ENCODE results near the gene PPFIBP1. TPM values are rescaled to one million over a fixed set of nuclear protein-coding genes. Genes with fewer than 3 reads are reported as not detected.

PPFIBP1 gene
- total RNA-seq, 3 donors from 2014 or later (not counting 1 experiment from before 2014, with no cell fraction given) = 0.73 to 1.6 (median 1.4) TPM

- Histone ChIP-seq H3K4me1 (ENCODE audit: control insufficient read depth, insufficient read depth, low read length) (no peaks in the 10 kb centered on the region), H3K27ac (ENCODE audit: low read length) (no peak overlapping the region), H3K4me3 (ENCODE audit: low read length) (no peak overlapping the region), H3K27me3 (ENCODE audit: control insufficient read depth, insufficient read depth, low read length) (no peaks in the 10 kb centered on the region), H3K36me3 (ENCODE audit: control insufficient read depth, insufficient read depth, low read length) (no peaks in the 10 kb centered on the region), H3K9me3 (ENCODE audit: control insufficient read depth, insufficient read depth, low read length) (no peaks in the 10 kb centered on the region)
- Mint-ChIP-seq H3K27ac (no peak overlapping the region), H3K9me3 (no peaks in the 10 kb centered on the region), H3K36me3 (no peaks in the 10 kb centered on the region), H3K27me3 (ENCODE audit: low read depth in 2 of 2) (peaks cover 6 to 11% of the 10 kb centered on the region in 2 donors), H3K4me1 (no peaks in the 10 kb centered on the region), H3K4me3 (no peak overlapping the region)
- TF ChIP-seq CTCF (IDR thresholded peaks at IDR 0.05) = no peak
- intact Hi-C loops (cut with micrococcal nuclease) = no loop called here
- DNase-seq (no peak), ATAC-seq (no peak)
These were observed 91.4 kb downstream of the PPFIBP1 start for GRCh38 chr12:27615331-27615891.

DNA sequence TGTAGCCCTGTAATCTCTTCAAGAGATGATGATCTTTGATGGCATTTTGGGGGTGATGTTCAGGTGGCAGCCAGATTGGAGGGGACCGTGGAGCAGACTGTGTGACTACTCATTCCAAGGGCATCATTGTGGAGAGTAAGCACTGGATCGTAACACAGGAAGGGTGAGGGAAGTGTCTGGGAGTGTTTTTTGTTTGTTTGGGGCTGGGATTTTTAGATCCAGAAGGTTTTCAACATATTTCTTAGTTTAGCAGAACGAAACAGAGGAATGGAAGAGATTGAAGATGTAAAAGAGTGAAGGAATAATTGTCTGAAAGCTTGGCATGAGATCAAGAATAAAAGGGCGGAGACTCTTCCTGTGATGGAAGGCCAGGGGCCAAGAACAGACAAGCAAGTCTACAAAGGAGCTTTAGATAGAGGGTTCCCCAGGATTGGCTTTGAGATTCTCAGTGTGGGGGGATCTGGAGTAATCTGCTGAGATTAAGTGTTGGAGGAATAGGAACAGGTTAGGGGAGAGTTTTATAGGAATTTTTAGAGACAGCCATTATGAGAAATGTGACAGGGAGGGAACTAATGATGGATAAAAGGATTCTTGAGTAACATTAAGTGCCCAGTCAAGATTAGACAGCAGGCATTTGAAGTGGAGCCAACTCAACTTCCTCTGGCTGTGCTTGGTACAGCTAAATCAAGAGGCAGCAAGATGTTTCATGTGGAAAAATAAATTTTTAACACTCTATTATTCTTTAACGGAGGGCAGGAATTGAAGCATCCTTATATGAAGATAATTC is 92.5 kb downstream of the PPFIBP1 start:
- TF ChIP-seq CTCF (IDR thresholded peaks at IDR 0.05) = no peak
- no peak overlapping the region for H3K27ac Mint-ChIP-seq
- H3K9me3 Mint-ChIP-seq = no peaks in the 10 kb centered on the region
- intact Hi-C loops (cut with micrococcal nuclease) = no loop called here
- Histone ChIP-seq H3K27me3 (ENCODE audit: control insufficient read depth, insufficient read depth, low read length) (no peaks in the 10 kb centered on the region), H3K9me3 (ENCODE audit: control insufficient read depth, insufficient read depth, low read length) (no peaks in the 10 kb centered on the region), H3K36me3 (ENCODE audit: control insufficient read depth, insufficient read depth, low read length) (no peaks in the 10 kb centered on the region), H3K4me1 (ENCODE audit: control insufficient read depth, insufficient read depth, low read length) (no peaks in the 10 kb centered on the region), H3K4me3 (ENCODE audit: low read length) (no peak overlapping the region), H3K27ac (ENCODE audit: low read length) (no peak overlapping the region)
- ATAC-seq = no peak
- no peaks in the 10 kb centered on the region for H3K4me1 Mint-ChIP-seq
- H3K4me3 Mint-ChIP-seq = no peak overlapping the region
- 71% methylated on average over 5 of the region's 5 CpGs for WGBS (ENCODE audit: insufficient coverage)
- DNase-seq = no peak
- H3K27me3 Mint-ChIP-seq (ENCODE audit: low read depth in 2 of 2) = peaks cover 6 to 11% of the 10 kb centered on the region in 2 donors
- no peaks in the 10 kb centered on the region for H3K36me3 Mint-ChIP-seq

- DNase-seq = no peak
- TF ChIP-seq CTCF (IDR thresholded peaks at IDR 0.05) = no peak
- WGBS (ENCODE audit: insufficient coverage) = 89% methylated on average over 7 of the region's 7 CpGs
These were observed 94.8 kb downstream of the PPFIBP1 start for GRCh38 chr12:27618836-27619235.

More at GRCh38 chr12:27618836-27619235, 94.8 kb downstream of the PPFIBP1 start:
- Mint-ChIP-seq H3K9me3 (no peaks in the 10 kb centered on the region), H3K27ac (no peak overlapping the region), H3K27me3 (ENCODE audit: low read depth in 2 of 2) (peaks cover 6 to 11% of the 10 kb centered on the region in 2 donors), H3K4me3 (no peak overlapping the region), H3K4me1 (no peaks in the 10 kb centered on the region), H3K36me3 (no peaks in the 10 kb centered on the region)
- Histone ChIP-seq H3K9me3 (ENCODE audit: control insufficient read depth, insufficient read depth, low read length) (no peaks in the 10 kb centered on the region), H3K27ac (ENCODE audit: low read length) (no peak overlapping the region), H3K36me3 (ENCODE audit: control insufficient read depth, insufficient read depth, low read length) (no peaks in the 10 kb centered on the region), H3K4me1 (ENCODE audit: control insufficient read depth, insufficient read depth, low read length) (no peaks in the 10 kb centered on the region), H3K4me3 (ENCODE audit: low read length) (no peak overlapping the region), H3K27me3 (ENCODE audit: control insufficient read depth, insufficient read depth, low read length) (no peaks in the 10 kb centered on the region)
- intact Hi-C loops (cut with micrococcal nuclease) = no loop called here
- ATAC-seq = no peak

Measured in natural killer cell (primary cell).